Stimulated activated naive CD8-positive, alpha-beta T cell treated with anti-CD3 and anti-CD28 coated beads, Interleukin-15, Interleukin-2, amounts not matched to agents 100 U/mL and 50 U/mL, for 24 hours (primary cell): Measurements from ENCODE around the gene METTL26.

Experiments used
- ATAC-seq: fragments of 150-1000 bp; cut with Tn5 transposase; one replicate; pipeline ENCODE4 v1.10.0; 2021
- DNase-seq: peaks from one replicate; pipeline ENCODE4 v3.0.0; 2021

Gene METTL26

GRCh38 chr16:637081-638018 is 1.2 kb upstream of the METTL26 start:
- ATAC-seq (peak; percentile 55), DNase-seq (peak; percentile 93)

GRCh38 chr16:635573-636205 is 416 bp downstream of the METTL26 start:
- ATAC-seq: no peak
- no peak for DNase-seq

- no peak for DNase-seq
- no peak for ATAC-seq
These were observed 1.1 kb downstream of the METTL26 start for GRCh38 chr16:634996-635395.

GRCh38 chr16:634051-634670 is 1.9 kb downstream of the METTL26 start:
- ATAC-seq (no peak), DNase-seq (no peak)

GRCh38 chr16:633336-634050 is 2.6 kb downstream of the METTL26 start:
- no peak for ATAC-seq
- DNase-seq: no peak

GRCh38 chr16:632486-633335 is 3.4 kb downstream of the METTL26 start:
- no peak for DNase-seq
- no peak for ATAC-seq

GRCh38 chr16:631808-632358 is 4.2 kb downstream of the METTL26 start:
- DNase-seq: no peak
- no peak for ATAC-seq

GRCh38 chr16:630815-631405 is 5.2 kb downstream of the METTL26 start, which contains the start of gene WFIKKN1:
TSS of gene WFIKKN1 (plus strand) at chr16:630985. CDS start at chr16:631254, 269 bp downstream.
- DNase-seq: no peak

GRCh38 chr16:630249-630814 is 5.8 kb downstream of the METTL26 start:
- DNase-seq (no peak), ATAC-seq (no peak)

More at GRCh38 chr16:630815-631405, 5.2 kb downstream of the METTL26 start, which contains the start of gene WFIKKN1:
- no peak for ATAC-seq

GRCh38 chr16:629833-630248 is 6.3 kb downstream of the METTL26 start:
- no peak for DNase-seq
- ATAC-seq: no peak

- DNase-seq: no peak
- ATAC-seq: no peak
These were observed 6.8 kb downstream of the METTL26 start for GRCh38 chr16:629185-629832.

- no peak for DNase-seq
- no peak for ATAC-seq
These were observed 7.6 kb downstream of the METTL26 start for GRCh38 chr16:628321-629061.

- DNase-seq: no peak
- ATAC-seq: no peak
These were observed 8.5 kb downstream of the METTL26 start for GRCh38 chr16:627454-628239.

GRCh38 chr16:626787-627453 is 9.2 kb downstream of the METTL26 start:
- peak; percentile 13 for ATAC-seq

GRCh38 chr16:625977-626765 is 9.9 kb downstream of the METTL26 start:
- no peak for ATAC-seq
- DNase-seq: no peak

More at GRCh38 chr16:626787-627453, 9.2 kb downstream of the METTL26 start:
- no peak for DNase-seq
